Testis (tissue), 2 donors: ENCODE measurements around the gene WDR37.

Experiments
- CTCF ChIP-seq, 3 experiments: fragments of 450-650 bp in 2 of 3; fragments of 200-600 bp in 1 of 3; sonication (generic) in 1 of 3; IDR thresholded peaks; one replicate each; pipeline ENCODE4 v1.5.1; 2016 to 2019; ENCODE audit warnings: antibody characterized with exemption in 3 of 3, mild to moderate bottlenecking in 2 of 3, moderate library complexity in 1 of 3
- POLR2A ChIP-seq: fragments of 450-650 bp; IDR thresholded peaks from one replicate; pipeline ENCODE4 v1.6.1; 2017; ENCODE audit warnings: antibody characterized with exemption, mild to moderate bottlenecking, moderate library complexity

GRCh38 chr10:1168763-1169162 lies 112.6 kb downstream of the WDR37 start:
- TF ChIP-seq CTCF (IDR thresholded peaks at IDR 0.05) (no peak), POLR2A (no peak)
